C4-2B (cell line): Measurements from ENCODE around the gene FRAS1.

ENCODE experiments used
- CTCF ChIP-seq: fragments of 450-650 bp; conservative IDR thresholded peaks from 2 replicates; pipeline ENCODE4 v1.5.1; 2017; ENCODE audit warnings: mild to moderate bottlenecking
- ZFX ChIP-seq: fragments of 450-650 bp; IDR thresholded peaks from 2 replicates; pipeline ENCODE4 v1.6.1; 2017

- TF ChIP-seq CTCF: no peak
- TF ChIP-seq ZFX: no peak
These were observed 143.8 kb downstream of the FRAS1 start for GRCh38 chr4:78200949-78201348.
